ENCODE data around the gene NDEL1. TPM values are rescaled to one million over a fixed set of nuclear protein-coding genes. Genes with fewer than 3 reads are reported as not detected.

Gene NDEL1
- total RNA-seq, 1 experiment from 2014 or later: 34.7 TPM

DNA sequence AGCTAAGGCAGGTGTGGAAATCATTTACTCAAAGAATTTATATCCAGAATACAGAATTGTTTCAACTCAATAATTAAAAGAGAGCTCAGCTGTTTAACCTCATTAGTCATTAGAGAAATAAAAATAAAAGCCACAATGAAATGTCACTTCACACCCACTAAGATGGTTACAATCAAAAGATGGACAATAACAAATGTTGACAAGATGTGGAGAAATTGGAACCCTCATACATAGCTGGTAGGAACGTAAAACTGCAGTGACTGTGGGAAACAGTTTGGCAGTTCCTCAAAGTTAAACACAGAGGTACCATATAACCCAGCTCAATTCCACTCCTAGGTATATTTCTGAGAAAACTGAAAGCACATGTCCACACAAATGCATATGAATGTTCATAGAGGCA lies 49.8 kb downstream of the NDEL1 start (continued):
- TF ChIP-seq STAT6 (CRISPR knock-in tag; conservative IDR thresholded peaks at IDR 0.05; ENCODE audit: low read depth) (no peak), ERG (CRISPR knock-in tag; IDR thresholded peaks at IDR 0.05) (no peak), USF1 (CRISPR knock-in tag; IDR thresholded peaks at IDR 0.05) (no peak)
- TF ChIP-seq, protein P1, sequence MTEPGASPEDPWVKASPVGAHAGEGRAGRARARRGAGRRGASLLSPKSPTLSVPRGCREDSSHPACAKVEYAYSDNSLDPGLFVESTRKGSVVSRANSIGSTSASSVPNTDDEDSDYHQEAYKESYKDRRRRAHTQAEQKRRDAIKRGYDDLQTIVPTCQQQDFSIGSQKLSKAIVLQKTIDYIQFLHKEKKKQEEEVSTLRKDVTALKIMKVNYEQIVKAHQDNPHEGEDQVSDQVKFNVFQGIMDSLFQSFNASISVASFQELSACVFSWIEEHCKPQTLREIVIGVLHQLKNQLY (CRISPR knock-in tag; IDR thresholded peaks at IDR 0.05): no peak

DNA sequence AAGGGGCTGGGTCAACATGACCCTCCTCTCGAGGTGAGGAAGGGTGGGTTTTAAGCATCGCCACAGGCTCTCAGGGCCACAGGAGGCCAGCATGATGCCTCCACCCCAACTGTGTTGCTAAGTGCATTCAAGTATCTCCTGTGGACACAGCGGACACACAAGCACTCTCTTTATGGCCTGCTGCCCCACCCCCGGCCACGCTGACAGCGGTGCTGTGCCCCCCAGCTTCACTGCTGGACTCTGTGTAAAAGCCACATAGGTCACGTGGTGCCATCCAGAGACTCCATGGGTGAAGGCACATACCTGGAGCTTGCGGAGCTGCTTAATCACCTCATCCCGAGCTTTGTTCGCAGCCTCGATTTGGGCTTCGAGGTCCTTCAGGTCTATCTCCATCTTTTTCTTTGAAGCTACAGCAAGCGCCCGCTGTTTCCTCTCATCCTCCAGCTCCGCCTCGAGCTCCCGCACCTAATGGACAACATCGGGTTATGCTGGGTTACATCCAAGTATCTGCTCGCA lies 51.5 kb downstream of the NDEL1 start:
- H3K27me3 Mint-ChIP-seq (ENCODE audit: low read depth): no peaks in the 10 kb centered on the region
- DNase-seq (ENCODE audit: low spot score) (no peak), ATAC-seq (no peak)
- H3K4me3 Mint-ChIP-seq: no peak overlapping the region
- no peak overlapping the region for H3K27ac Mint-ChIP-seq
- no peak for TF ChIP-seq MAX (CRISPR knock-in tag; IDR thresholded peaks at IDR 0.05)
- no peak for TF ChIP-seq FOXP1 (CRISPR knock-in tag; IDR thresholded peaks at IDR 0.05; ENCODE audit: borderline replicate concordance)
- no peak for TF ChIP-seq CDX4 (CRISPR knock-in tag; IDR thresholded peaks at IDR 0.05; ENCODE audit: borderline replicate concordance)
- TF ChIP-seq ZNF281 (CRISPR knock-in tag; IDR thresholded peaks at IDR 0.05): no peak
- no peak for TF ChIP-seq ZBTB43 (CRISPR knock-in tag; IDR thresholded peaks at IDR 0.05)
- no peak for TF ChIP-seq ZNF121 (CRISPR knock-in tag; IDR thresholded peaks at IDR 0.05)
- no peak for TF ChIP-seq NR2C2 (CRISPR knock-in tag; IDR thresholded peaks at IDR 0.05)
- TF ChIP-seq SP1 (CRISPR knock-in tag; conservative IDR thresholded peaks at IDR 0.05): no peak
- TF ChIP-seq ETV6 (CRISPR knock-in tag; IDR thresholded peaks at IDR 0.05): no peak
- no peak for TF ChIP-seq ATF2 (CRISPR knock-in tag; IDR thresholded peaks at IDR 0.05; ENCODE audit: borderline replicate concordance, low read depth)
- no peak for TF ChIP-seq MXD4 (CRISPR knock-in tag; IDR thresholded peaks at IDR 0.05; ENCODE audit: borderline replicate concordance)
- TF ChIP-seq TP53 (CRISPR knock-in tag; IDR thresholded peaks at IDR 0.05): no peak
- CTCF ChIA-PET: no interaction called here
- H3K36me3 Mint-ChIP-seq: peaks cover 90% of the 10 kb centered on the region
- H3K9me3 Mint-ChIP-seq: peaks cover 6% of the 10 kb centered on the region; the same call in 1 of the 2 replicates
- POLR2A ChIA-PET: no interaction called here
- no peaks in the 10 kb centered on the region for H3K4me1 Mint-ChIP-seq

All from WTC11 (cell line).